ENCODE measurements around the gene UFD1. TPM values are rescaled to one million over a fixed set of nuclear protein-coding genes. Genes with fewer than 3 reads are reported as not detected.

Gene UFD1
- total and polyA plus RNA-seq, 2 donors from 2014 or later, result 56.2 to 67.8 TPM

- TF ChIP-seq CTCF (IDR thresholded peaks at IDR 0.05; ENCODE audit: borderline replicate concordance, extremely low read depth, insufficient read depth), result no peak
- FAIRE-seq (no peak), DNase-seq (no peak)
- Histone ChIP-seq H3K4me3 (ENCODE audit: low read length in 3 of 3) (no peak overlapping the region), H3K9me3 (ENCODE audit: control insufficient read depth in 2 of 3, insufficient read depth in 1 of 3, low read length in 3 of 3) (no peaks in the 10 kb centered on the region), H3K9ac (ENCODE audit: low read length in 3 of 3) (no peak overlapping the region), H3K27me3 (ENCODE audit: control insufficient read depth, insufficient read depth, low read length) (no peaks in the 10 kb centered on the region), H3K27ac (ENCODE audit: low read depth in 2 of 2, low read length in 2 of 2) (no peak overlapping the region), H3K4me1 (ENCODE audit: control insufficient read depth in 2 of 3, insufficient read depth in 2 of 3, low read depth in 1 of 3, low read length in 3 of 3) (no peaks in the 10 kb centered on the region), H3K36me3 (ENCODE audit: control insufficient read depth in 2 of 3, insufficient read depth in 3 of 3, low read length in 3 of 3) (no peaks in the 10 kb centered on the region)
- intact Hi-C loops (cut with DNase I), result no loop called here
Measured at GRCh38 chr22:19504900-19505734, 26.1 kb upstream of the UFD1 start.

GRCh38 chr22:19503869-19504268 is 24.9 kb upstream of the UFD1 start:
- no peak for TF ChIP-seq CTCF (IDR thresholded peaks at IDR 0.05; ENCODE audit: borderline replicate concordance, extremely low read depth, insufficient read depth)
- Histone ChIP-seq H3K4me1 (ENCODE audit: control insufficient read depth in 2 of 3, insufficient read depth in 2 of 3, low read depth in 1 of 3, low read length in 3 of 3) (no peaks in the 10 kb centered on the region), H3K4me3 (ENCODE audit: low read length in 3 of 3) (no peak overlapping the region), H3K9ac (ENCODE audit: low read length in 3 of 3) (no peak overlapping the region), H3K27ac (ENCODE audit: low read depth in 2 of 2, low read length in 2 of 2) (no peak overlapping the region), H3K27me3 (ENCODE audit: control insufficient read depth, insufficient read depth, low read length) (no peaks in the 10 kb centered on the region), H3K9me3 (ENCODE audit: control insufficient read depth in 2 of 3, insufficient read depth in 1 of 3, low read length in 3 of 3) (no peaks in the 10 kb centered on the region), H3K36me3 (ENCODE audit: control insufficient read depth in 2 of 3, insufficient read depth in 3 of 3, low read length in 3 of 3) (no peaks in the 10 kb centered on the region)
- no peak for FAIRE-seq
- intact Hi-C loops (cut with DNase I), result no loop called here
- no peak for DNase-seq

- Histone ChIP-seq H3K9ac (ENCODE audit: low read length in 3 of 3) (no peak overlapping the region), H3K36me3 (ENCODE audit: control insufficient read depth in 2 of 3, insufficient read depth in 3 of 3, low read length in 3 of 3) (no peaks in the 10 kb centered on the region), H3K27ac (ENCODE audit: low read depth in 2 of 2, low read length in 2 of 2) (no peak overlapping the region), H3K9me3 (ENCODE audit: control insufficient read depth in 2 of 3, insufficient read depth in 1 of 3, low read length in 3 of 3) (no peaks in the 10 kb centered on the region), H3K4me3 (ENCODE audit: low read length in 3 of 3) (no peak overlapping the region), H3K27me3 (ENCODE audit: control insufficient read depth, insufficient read depth, low read length) (no peaks in the 10 kb centered on the region), H3K4me1 (ENCODE audit: control insufficient read depth in 2 of 3, insufficient read depth in 2 of 3, low read depth in 1 of 3, low read length in 3 of 3) (no peaks in the 10 kb centered on the region)
- intact Hi-C loops (cut with DNase I), result no loop called here
- DNase-seq (no peak), FAIRE-seq (no peak)
- no peak for TF ChIP-seq CTCF (IDR thresholded peaks at IDR 0.05; ENCODE audit: borderline replicate concordance, extremely low read depth, insufficient read depth)
Measured at GRCh38 chr22:19503367-19503766, 24.4 kb upstream of the UFD1 start.

Data from kidney (tissue), 14 donors.